ENCODE measurements around the gene LPAR3.

The LPAR3 gene

DNA sequence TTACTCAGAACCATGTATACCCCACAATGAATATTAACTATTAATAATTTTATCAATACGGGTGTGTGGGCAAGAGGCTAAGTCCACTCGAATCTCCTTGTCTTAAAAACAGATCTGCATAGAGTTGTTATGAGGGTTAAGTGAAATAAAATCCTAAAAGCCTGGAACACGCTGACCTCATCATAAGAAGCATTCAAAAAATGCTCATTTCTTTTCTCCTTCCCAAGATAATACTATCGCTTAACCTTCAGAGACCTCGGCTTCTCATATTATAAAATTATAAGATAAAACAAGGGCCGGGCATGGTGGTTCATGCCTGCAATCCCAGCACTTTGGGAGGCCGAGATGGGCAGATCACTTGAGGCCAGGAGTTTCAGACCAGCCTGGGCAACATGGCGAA is 35.1 kb downstream of the LPAR3 start:
- DNase-seq (ENCODE audit: low read depth, low spot score): no peak

DNA sequence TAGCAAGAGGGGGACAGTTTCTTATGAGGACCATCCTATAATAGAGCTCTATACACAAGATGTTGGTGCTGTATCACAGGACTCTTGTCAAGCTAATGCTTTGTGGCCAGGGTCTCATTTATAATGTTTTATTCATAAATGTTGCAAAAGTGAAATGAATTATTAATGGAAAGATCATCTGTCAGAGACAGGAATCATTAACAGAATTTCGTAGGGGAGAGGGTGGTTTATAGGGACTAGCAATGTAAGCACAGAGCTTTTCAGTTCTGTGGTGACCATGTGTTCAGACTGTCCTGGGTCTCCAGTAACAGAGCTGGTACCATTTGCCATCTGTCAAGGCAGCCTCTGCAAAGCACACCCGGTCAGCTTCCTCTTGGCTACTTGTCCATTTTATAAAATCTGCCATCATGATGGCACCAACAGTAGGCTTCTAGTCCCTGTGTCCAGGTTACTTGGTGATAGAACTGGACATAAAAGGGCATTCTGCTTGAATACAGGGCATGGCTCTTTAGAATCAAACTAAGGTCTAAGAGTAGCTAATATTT is 36.2 kb downstream of the LPAR3 start:
- DNase-seq (ENCODE audit: low read depth, low spot score): no peak

DNA sequence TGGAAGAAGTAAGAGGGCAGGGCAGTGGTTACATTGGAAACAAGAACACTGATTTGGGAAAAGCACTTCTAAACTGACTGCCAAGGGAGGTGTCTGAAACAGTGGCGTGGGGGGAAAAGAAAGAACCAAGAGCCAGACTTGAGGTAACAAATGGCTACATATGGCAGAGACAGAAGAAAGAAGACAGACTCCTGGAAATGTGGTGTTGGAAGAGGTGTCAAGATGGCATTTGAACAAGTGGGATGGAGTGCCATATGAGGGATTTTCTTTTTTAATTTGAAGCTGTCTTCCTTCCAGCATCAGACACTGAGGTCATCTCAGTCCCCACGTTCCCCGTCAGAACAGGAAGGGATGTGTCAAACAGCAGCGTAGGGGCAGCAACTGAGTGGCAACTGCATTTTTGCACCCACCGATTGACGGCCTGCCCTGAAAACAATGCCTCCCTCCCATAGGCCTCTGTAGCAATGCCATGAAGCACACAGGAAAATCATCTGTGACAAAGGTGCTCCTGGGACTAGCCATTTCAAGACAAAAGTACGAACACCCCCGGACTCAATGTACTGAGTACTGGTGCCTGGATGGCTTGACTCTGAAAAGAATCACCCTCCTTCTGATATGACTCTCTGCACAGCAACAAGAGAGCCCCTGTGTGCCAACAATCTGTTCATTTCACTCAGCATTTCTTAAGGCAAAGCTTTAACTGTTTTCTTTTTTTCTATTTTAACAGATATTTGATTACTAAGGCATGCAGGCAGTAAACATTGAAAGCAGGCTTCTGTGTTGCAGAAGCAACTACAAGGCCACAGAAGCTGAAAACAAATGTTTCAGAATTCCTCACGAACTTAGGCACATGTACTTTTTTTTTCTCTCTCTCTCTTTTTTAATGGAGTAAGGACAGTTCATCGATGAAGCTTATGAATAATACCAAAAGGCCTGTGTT is 37.0 kb downstream of the LPAR3 start:
- DNase-seq (ENCODE audit: low read depth, low spot score): no peak

DNA sequence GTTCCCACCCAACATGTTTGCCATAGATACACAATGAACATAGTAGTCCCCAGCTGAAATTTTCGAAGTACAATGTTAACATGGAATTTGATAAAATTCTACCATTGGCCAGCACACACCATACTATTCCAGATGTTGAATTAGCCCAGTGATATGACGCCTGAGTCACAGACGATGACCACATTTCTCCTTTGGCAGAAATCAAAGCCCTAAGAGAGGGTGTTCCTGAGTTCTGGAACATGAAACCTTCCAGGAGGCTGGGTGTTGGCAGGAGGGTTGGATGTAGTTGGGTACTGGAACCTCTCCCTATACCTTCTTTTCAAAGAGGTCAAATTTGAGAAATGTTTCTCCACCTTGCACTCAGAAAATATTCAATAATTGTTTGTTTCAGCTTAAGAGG is 37.8 kb downstream of the LPAR3 start:
- DNase-seq (ENCODE audit: low read depth, low spot score): no peak

DNA sequence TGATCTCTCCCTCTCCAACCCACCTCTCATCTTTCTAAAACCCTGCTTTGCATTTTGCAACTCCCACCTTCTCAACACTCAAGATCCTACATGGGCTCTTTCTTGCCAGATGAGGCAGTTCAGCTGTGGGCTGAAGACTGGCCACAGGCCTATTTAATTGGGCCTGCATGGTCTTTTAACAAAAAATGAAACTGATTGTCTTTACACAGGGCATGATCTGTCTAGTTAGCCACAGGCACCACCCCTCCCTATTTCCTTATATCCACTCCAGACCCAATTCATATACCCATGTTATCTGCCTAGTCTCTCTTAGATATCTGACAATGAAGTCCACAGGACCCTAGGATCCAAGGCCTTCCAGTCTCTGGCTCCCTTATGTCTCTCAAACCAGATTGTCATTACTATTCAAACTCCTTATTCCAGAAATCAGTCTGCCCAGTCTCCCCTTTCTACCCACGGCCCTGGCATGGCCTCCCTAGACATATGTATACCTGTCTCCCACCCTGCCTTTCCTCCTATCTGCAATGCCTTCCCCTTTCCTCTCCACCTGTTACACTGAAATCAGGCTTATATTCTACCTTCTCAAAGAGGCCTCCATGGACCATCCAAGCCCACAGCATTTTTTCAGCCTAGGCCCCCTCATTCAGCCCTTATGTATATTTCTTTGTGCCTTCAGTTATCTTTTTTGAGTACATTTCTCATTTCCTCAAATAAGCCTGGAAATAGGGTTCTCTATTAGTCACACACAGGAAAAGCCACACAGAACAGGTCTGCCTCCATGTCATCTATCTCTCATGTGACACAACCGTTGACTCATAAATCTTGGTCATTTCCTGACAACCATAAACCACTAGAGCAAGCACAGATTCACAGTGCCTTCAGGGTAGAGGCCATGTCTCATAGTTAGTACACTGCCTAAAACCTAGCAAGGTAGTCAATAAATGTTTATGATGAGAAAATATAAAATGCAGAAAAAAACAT is 39.0 kb downstream of the LPAR3 start:
- no peak for DNase-seq (ENCODE audit: low read depth, low spot score)

DNA sequence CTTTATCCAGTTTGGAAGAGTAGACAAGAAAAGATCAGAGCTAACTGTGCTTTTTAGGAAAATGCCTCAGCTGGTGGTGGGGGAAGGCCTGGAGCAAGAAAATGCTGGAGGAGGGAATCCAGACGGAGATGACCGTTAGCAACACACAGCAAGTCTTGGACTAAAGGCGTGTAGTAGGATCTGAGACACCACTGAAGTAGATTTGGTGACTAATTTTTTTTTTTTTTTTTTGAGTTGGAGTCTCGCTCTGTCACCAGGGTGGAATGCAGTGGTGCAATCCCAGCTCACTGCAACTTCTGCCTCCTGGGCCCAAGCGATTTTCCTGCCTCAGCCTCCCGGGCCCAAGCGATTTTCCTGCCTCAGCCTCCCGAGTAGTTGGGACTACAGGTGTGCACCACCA is 41.2 kb downstream of the LPAR3 start:
- no peak for DNase-seq (ENCODE audit: low read depth, low spot score)

DNA sequence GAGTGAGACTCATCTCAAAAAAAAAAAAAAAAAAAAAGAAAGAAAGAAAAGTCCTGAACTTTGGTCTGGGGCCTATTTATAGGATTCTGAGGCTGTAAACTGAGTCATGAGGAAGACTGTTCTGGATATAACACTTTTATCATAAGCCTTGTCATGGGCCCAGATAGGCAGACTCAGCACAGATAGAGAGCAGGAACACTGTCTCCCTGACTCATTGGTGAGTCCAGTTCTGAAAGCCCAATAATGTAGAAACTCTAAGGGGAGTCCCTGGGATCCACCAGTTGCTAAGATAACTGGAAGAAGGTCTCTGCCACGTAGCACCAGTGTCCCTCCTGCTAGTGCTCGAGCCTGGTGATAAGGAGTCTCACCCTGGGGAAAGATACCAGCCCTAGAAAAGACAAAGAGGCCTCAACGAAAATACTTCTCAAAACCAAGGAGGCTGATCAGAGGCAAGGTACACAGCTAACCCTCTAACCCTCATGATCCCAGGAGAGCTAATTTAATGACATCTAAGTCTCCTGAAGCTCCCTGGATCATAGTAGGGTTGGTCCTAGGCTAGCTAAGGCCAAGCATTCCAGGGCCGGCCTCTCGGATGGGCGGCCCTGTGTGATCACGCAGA is 43.5 kb downstream of the LPAR3 start:
- DNase-seq (ENCODE audit: low read depth, low spot score): no peak

DNA sequence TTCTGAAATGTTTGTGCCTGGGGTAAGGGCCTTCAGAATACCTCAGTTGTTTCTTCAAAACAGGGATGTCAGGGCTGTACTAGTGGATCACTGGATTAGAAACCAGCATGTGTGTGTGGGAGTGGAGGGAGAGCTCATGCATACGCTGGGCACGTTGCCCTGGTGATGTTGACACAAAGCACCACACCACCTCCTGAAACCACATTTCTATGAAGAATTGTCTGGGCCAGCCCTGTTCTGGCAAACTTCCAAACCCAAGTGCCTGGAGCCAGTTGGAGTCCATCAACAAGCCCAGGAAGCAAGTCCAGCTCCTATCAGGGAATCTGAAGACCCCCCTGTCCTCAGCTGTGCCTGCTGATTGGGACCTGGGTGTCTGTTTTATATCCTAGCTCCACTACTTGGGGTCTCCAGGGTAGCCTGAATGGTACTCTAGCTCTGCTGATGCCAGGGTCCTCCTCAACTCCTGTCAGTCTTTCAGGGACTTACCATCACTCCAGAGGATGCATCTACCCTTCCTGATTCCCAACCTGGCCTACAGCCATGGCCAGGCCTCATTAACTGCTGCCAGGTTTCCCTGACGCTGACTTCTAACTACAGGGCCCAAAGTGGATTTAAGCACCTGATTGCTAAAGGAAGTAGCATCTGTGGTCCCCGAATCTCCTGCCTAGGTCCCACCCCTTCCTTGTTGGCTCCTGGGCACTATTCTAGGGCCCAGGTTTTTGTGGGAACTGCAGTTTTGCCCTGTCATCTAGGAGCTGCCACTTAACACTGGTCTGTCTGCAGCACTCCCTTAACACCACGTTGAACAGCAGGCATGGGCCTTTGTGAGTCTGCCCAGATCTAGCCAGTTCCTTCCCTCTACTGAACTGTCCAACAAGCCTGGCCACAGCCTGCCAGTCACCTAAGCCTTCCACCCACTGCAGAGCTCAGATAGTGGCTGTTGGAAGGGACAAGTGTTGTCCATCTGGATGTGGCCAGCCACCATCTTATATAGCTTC is 45.5 kb downstream of the LPAR3 start:
- no peak for DNase-seq (ENCODE audit: low read depth, low spot score)

DNA sequence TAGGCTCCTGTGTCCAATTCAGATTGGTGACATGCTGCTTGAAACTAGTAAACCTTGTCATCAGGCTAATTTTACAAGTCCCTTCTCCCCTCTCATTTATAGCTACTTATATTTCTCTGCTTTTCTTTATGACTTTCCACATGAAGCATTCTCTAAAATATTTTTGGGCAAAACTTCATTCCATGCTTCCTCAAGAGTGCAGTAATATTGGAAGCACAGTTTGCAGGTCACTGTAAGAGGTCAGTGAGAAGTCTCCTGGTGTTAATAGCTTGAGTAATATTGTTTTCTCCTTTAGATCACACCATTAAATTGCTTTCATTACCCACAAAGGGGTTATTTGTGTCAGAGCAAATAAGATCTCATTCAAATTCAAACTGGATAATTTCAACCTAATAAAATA is 46.6 kb downstream of the LPAR3 start:
- DNase-seq (ENCODE audit: low read depth, low spot score): no peak

DNA sequence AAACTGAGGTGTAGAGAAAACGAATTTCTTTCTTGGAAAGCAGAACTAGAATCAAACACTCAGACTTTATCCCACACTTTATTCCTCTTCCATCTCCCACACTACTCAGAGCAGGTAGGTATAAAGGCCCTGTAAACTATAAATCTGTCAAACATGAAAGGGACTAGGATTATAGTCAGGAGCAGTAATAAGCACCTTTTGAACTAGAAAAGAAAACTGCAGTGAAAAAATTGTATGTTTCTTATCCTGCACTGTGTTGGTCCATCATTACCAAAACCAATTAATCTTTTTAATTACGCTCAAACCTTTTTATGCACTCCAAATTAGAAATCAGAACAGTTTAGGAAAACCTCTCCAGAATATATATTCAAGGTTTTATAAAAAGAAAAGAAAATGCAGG is 47.6 kb downstream of the LPAR3 start:
- no peak for DNase-seq (ENCODE audit: low read depth, low spot score)

DNA sequence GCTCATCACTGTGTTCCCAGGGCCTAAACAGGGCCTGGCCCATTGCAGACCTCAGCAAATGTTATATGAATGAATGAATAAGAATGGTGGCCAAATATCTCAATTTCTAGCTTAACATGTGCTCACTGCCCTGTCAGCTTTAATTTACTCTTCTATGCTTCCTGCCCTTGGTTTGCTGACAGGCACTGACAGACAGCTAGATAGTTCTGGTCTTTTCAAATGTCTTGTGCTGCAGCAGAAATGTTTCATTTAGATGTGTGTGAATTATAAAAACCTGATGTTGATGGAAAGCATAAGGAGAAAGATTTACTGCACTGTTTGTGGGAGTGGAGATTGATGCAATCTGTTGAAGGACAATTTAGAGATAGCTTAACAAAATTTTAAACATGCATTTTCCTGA is 48.9 kb downstream of the LPAR3 start:
- no peak for DNase-seq (ENCODE audit: low read depth, low spot score)

DNA sequence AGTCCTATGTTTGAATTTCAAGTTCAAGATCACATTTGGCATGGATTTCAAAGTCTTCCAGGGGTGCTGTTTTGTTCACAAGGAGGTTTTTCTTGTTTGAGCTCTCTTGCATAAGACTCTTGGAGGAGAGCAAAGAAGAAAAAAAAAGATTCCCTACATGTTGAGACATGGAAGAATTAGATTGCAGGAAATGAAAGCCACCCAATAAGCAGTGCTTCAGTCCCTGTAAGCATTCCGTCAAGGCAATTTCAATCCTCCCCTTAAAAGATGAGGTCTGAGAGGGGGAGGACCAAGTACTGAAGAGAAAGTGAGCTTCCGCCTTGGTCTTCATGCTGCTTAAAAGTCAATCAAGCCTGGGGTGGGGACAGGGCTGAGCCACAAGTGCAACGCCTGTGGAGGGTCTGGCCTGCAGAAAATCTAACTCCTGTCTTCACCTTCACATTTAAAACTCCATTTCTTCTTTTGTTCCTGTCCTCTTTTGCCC is 50.2 kb downstream of the LPAR3 start:
- DNase-seq (ENCODE audit: low read depth, low spot score): no peak

DNA sequence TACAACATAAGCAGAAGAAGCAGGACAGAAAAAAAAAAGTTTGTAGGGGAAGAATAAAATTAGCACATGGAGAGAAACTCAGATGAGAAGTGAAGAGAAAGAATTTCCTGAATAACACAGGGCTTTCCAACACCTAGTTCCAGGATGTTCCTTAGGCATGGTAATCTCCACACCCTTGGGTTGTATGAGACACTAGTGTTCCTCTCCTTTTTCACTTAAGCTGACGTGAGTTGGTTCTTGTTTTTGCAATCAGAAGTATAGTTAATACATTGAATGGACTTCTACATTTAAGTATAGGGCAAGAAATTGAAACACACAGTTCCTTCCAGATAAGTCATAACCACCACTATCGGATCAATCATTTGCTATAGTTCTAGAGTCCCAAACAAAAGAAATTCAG is 51.0 kb downstream of the LPAR3 start:
- DNase-seq (ENCODE audit: low read depth, low spot score): no peak

DNA sequence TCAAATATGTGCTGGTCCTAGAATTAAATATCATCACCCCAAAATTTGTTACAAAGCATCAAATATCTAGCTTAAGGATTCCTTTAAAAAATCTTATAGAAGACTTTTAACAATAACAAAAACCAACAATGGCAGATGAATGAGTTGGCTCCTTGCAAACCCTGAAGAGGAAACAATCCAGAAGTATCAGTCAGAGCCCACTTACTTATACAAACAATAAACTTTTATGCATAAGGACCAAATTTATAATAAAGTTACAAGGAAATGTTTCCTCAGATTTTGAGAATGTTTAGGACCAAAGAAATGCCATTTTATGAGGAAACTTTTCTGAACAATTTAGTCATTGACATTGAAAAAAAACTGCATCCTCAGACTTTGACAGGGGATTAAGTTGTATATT is 52.7 kb downstream of the LPAR3 start:
- DNase-seq (ENCODE audit: low read depth, low spot score): no peak

DNA sequence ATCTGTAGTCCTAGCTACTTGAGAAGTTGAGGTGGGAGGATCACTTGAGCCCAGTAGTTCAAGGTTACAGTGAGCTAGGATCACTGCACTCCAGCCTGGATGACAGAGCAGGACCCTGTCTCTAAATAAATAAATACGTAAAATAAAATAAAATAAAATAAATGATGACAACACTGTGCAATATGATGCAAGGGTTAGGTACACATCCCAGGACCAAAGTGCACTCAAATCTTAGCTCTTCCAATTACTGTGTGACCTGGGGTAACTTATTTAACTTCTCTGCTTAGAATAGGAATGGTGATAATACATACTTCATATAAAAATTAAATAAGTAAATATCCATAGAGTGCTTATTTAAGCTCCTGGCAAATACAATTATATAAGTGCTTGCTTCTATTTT is 53.5 kb downstream of the LPAR3 start:
- DNase-seq (ENCODE audit: low read depth, low spot score): no peak

DNA sequence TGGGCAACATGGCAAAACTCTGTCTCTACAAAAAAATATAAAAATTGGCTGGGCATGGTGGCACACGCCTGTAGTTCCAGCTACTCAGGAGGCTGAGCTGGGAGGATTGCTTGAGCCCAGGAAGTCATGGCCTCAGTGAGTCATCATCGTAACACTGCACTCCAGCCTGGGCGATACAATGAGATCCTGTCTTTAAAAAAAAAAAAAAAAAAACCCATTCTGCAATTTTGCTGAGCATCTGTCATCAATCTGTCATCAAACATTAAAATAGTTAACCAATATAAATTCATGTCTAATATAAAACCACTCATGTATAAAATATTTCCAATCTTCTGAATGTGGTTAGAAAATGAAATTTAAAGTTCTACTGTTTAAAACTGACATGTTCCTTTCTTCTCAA is 56.9 kb downstream of the LPAR3 start:
- DNase-seq (ENCODE audit: low read depth, low spot score): no peak

DNA sequence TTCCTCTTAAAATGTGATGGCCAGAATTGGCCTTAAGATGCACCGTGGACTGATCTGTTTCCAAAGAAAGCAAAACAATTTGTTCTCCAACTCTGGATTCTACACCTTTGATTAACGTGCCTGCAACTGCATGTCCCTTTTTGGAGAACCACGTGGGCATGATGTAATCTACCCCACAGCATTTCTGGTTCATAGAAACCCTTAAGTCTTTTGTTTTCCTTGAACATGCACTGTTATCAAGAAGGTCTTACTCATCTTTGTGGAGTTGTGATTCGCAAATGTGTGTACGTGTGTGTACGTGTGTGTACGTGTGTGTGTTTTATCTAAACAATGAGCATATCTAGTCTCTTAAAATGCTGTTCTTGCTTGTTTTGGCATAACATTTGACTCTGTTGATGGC is 57.8 kb downstream of the LPAR3 start:
- no peak for DNase-seq (ENCODE audit: low read depth, low spot score)

DNA sequence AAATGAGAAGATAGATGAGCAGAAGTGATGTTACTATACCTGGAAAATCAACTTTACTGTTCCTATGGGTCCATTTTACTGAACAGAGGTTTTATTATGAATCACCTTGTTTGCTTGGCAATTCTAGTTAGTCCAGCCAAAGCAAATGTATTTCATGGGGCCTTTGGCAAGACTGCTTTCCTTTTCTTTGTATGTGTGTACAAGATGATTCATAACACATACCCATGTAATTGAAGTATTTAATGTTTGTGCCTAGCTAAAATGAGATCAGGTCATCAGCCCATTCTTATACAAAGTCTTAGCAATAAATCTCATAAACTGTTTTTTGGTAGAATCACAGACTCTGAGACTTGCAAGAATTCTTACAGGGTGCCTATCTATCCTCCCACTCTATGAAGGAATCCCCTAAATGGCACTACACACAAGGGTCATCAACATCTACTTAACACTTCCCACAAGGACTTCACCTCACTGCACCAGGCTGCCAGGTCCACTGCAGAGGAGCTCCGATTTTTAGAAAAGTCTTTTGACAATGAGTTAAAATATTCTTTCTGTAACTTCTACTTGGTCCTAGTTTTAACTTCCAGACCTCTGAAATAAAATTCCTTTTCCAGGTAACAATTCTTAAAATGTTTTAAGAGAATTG is 58.5 kb downstream of the LPAR3 start:
- DNase-seq (ENCODE audit: low read depth, low spot score): no peak

DNA sequence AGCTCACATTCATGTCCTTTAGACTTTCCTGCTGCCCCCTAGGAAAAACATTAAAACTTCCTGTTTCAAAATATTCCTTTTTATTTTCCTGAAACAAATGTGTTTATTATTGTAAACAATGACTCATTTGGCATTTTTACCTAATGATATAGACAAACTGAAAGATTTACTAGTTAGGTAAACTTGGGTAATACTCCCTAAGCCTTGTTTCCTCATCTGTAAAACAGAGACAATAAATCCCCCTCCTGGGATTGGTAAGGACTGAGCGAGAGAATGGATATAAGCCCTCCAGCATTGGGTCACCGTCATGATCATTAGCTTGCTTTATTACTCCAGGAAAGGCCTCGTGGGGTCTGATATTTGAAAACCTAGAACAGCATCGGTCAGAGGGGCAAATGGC is 59.8 kb downstream of the LPAR3 start:
- DNase-seq (ENCODE audit: low read depth, low spot score): no peak

DNA sequence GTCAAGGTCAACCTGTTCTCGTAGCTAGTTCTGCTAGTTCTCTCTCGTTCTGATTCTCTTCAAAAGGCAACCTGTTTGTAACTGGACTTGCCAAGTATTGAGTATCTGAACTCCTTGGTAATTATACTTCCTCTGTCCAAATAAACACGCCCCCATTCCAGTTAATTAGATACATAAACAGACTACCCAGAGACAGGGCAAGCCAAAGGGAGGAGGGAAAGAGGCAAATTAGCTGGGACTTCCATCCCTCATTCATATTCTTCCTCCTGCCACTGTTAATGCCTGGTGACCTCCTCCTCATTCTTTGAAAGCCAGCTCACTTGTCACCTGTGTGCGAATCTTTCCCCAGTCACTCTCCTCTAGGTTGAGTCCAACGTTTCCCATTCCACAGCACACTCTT is 62.9 kb downstream of the LPAR3 start:
- no peak for DNase-seq (ENCODE audit: low read depth, low spot score)
